SK-N-SH (cell line): ENCODE measurements around the gene SPDEF. TPM values are rescaled to one million over a fixed set of nuclear protein-coding genes. Genes with fewer than 3 reads are reported as not detected.

Experiments used
- CTCF ChIA-PET: fragments of 300-600, 350-600 bp; formaldehyde crosslinking; extraction: SDS; loops from one replicate; lab custom pipeline; 2021; lab: Yijun Ruan, JAX
- POLR2A ChIA-PET: fragments of 350-600 bp; sonication (Branson Sonifier 250); formaldehyde crosslinking; extraction: SDS; loops from one replicate; lab custom pipeline; 2020; ENCODE audit warnings: antibody characterized with exemption, inconsistent platforms; lab: Yijun Ruan, JAX
- DNase-seq: peaks from one replicate; pipeline ENCODE4 v3.0.0; 2012
- H2AFZ ChIP-seq: fragments of 200-600 bp; sonication (generic); 2 replicates; pipeline ENCODE4 v1.8.1; 2016; ENCODE audit warnings: antibody characterized with exemption, mild to moderate bottlenecking, low read depth
- H3F3A ChIP-seq: fragments of 200-600 bp; sonication (generic); replicated peaks from 2 replicates; pipeline ENCODE3; 2016; ENCODE audit warnings: antibody characterized with exemption, mild to moderate bottlenecking; ENCODE audit not compliant: insufficient read depth
- H3K27ac ChIP-seq, 2 experiments: fragments of 200-500 bp in 1 of 2; fragments of 200-600 bp in 1 of 2; sonication (Bioruptor generic) in 1 of 2; sonication (generic), shearing (Covaris generic) in 1 of 2; 2 replicates each; pipeline versions ENCODE4 v1.5.1 to v1.6.1; 2014 to 2016; ENCODE audit warnings: low read depth in 2 of 2, inconsistent platforms in 1 of 2, low read length in 1 of 2, mild to moderate bottlenecking in 1 of 2, mixed read lengths in 1 of 2
- H3K27me3 ChIP-seq: fragments of 200-600 bp; sonication (generic), shearing (Covaris generic); 2 replicates; pipeline ENCODE4 v1.6.1; 2016; ENCODE audit warnings: mixed run types; ENCODE audit not compliant: insufficient read depth
- H3K36me3 ChIP-seq, 2 experiments: fragments of 200-500 bp in 1 of 2; fragments of 200-600 bp in 1 of 2; sonication (Bioruptor generic) in 1 of 2; sonication (generic) in 1 of 2; replicated peaks in 1 of 2; 2 replicates each; pipeline versions ENCODE3 to v1.5.1; 2014 to 2016; ENCODE audit warnings: low read length in 1 of 2, mild to moderate bottlenecking in 1 of 2; ENCODE audit not compliant: insufficient read depth in 2 of 2, control insufficient read depth in 1 of 2
- H3K4me1 ChIP-seq, 2 experiments: fragments of 200-500 bp in 1 of 2; fragments of 200-600 bp in 1 of 2; sonication (Bioruptor generic) in 1 of 2; sonication (generic), shearing (Covaris generic) in 1 of 2; 2 replicates each; pipeline versions ENCODE4 v1.5.1 to v1.6.1; 2014 to 2016; ENCODE audit warnings: low read depth in 1 of 2, low read length in 1 of 2, mixed run types in 1 of 2; ENCODE audit not compliant: insufficient read depth in 2 of 2, control insufficient read depth in 1 of 2
- H3K4me2 ChIP-seq: fragments of 200-600 bp; sonication (generic), shearing (Covaris generic); 2 replicates; pipeline ENCODE4 v1.6.1; 2017; ENCODE audit warnings: mixed run types
- H3K4me3 ChIP-seq, 2 experiments: fragments of 200-500 bp in 1 of 2; fragments of 200-600 bp in 1 of 2; sonication (Bioruptor generic) in 1 of 2; sonication (generic), shearing (Covaris generic) in 1 of 2; 2 replicates each; pipeline versions ENCODE4 v1.5.1 to v1.8.1; 2014 to 2016; ENCODE audit warnings: low read depth in 2 of 2, inconsistent platforms in 1 of 2, low read length in 1 of 2, mild to moderate bottlenecking in 1 of 2, mixed read lengths in 1 of 2, moderate library complexity in 1 of 2
- H3K79me2 ChIP-seq: fragments of 200-600 bp; sonication (generic); 2 replicates; pipeline ENCODE4 v1.8.1; 2017; ENCODE audit warnings: mild to moderate bottlenecking; ENCODE audit not compliant: insufficient read depth
- H3K9ac ChIP-seq: fragments of 200-600 bp; sonication (generic); 2 replicates; pipeline ENCODE4 v1.6.1; 2017; ENCODE audit warnings: mixed run types
- H3K9me2 ChIP-seq: fragments of 200-600 bp; sonication (generic); 2 replicates; pipeline ENCODE4 v1.6.1; 2017; ENCODE audit warnings: mixed run types
- H3K9me3 ChIP-seq: fragments of 200-600 bp; sonication (generic); 2 replicates; pipeline ENCODE4 v1.6.1; 2017; ENCODE audit warnings: mixed run types, mild to moderate bottlenecking, moderate library complexity
- H4K20me1 ChIP-seq: fragments of 200-600 bp; sonication (generic); 2 replicates; pipeline ENCODE4 v1.6.1; 2017; ENCODE audit warnings: mild to moderate bottlenecking, mixed run types; ENCODE audit not compliant: insufficient read depth
- CHD2 ChIP-seq: fragments of 150-350 bp; IDR thresholded peaks from 2 replicates; pipeline ENCODE4 v1.6.1; 2018; ENCODE audit warnings: low read length; ENCODE audit not compliant: partially characterized antibody
- EP300 ChIP-seq, 2 experiments: IDR thresholded peaks; 2 replicates each; pipeline versions ENCODE4 v1.4.0 to v1.6.1; 2012; ENCODE audit warnings: borderline replicate concordance in 1 of 2, low read depth in 1 of 2, low read length in 1 of 2
- EZH2phosphoT487 ChIP-seq: fragments of 200-600 bp; sonication (generic); IDR thresholded peaks from 2 replicates; pipeline ENCODE4 v1.6.1; 2017; ENCODE audit warnings: low read depth, mixed run types, mild to moderate bottlenecking, antibody characterized with exemption, moderate library complexity, borderline replicate concordance
- FOSL2 ChIP-seq: IDR thresholded peaks from 2 replicates; pipeline ENCODE4 v1.4.0; 2012; ENCODE audit warnings: low read depth, mild to moderate bottlenecking, moderate library complexity, borderline replicate concordance
- FOXJ3 ChIP-seq: sonication (generic); formaldehyde crosslinking; IDR thresholded peaks from 2 replicates; pipeline ENCODE4 v1.5.1; 2020; ENCODE audit warnings: mild to moderate bottlenecking, missing genetic modification reagents
- GABPA ChIP-seq: IDR thresholded peaks from 2 replicates; pipeline ENCODE4 v1.4.0; 2012; ENCODE audit warnings: low read depth, mild to moderate bottlenecking
- GATA2 ChIP-seq: sonication (generic); formaldehyde crosslinking; IDR thresholded peaks from 2 replicates; pipeline ENCODE4 v1.5.0; 2020; ENCODE audit warnings: mild to moderate bottlenecking, missing genetic modification reagents
- JUND ChIP-seq: IDR thresholded peaks from 2 replicates; pipeline ENCODE4 v1.4.0; 2012
- MEF2A ChIP-seq: IDR thresholded peaks from 2 replicates; pipeline ENCODE4 v1.4.0; 2012; ENCODE audit warnings: low read depth, borderline replicate concordance
- MXI1 ChIP-seq: IDR thresholded peaks from 2 replicates; pipeline ENCODE4 v1.6.1; 2012; ENCODE audit warnings: mild to moderate bottlenecking, low read depth, low read length, improper control_type of control experiment
- RAD21 ChIP-seq: IDR thresholded peaks from 2 replicates; pipeline ENCODE4 v1.6.1; 2012; ENCODE audit warnings: mild to moderate bottlenecking, low read length
- RCOR1 ChIP-seq: fragments of 150-350 bp; IDR thresholded peaks from 2 replicates; pipeline ENCODE4 v1.6.1; 2017; ENCODE audit warnings: antibody characterized with exemption, low read length
- RFX5 ChIP-seq: IDR thresholded peaks from 2 replicates; pipeline ENCODE4 v1.6.1; 2012; ENCODE audit warnings: mild to moderate bottlenecking, improper control_type of control experiment, low read length
- SIN3A ChIP-seq: IDR thresholded peaks from 2 replicates; pipeline ENCODE4 v1.6.1; 2012; ENCODE audit warnings: low read depth, mild to moderate bottlenecking, low read length, moderate library complexity, borderline replicate concordance
- SMC3 ChIP-seq: IDR thresholded peaks from 2 replicates; pipeline ENCODE4 v1.6.1; 2012; ENCODE audit warnings: low read depth, low read length, improper control_type of control experiment
- TAF1 ChIP-seq: IDR thresholded peaks from 2 replicates; pipeline ENCODE4 v1.6.1; 2012; ENCODE audit warnings: low read depth, mild to moderate bottlenecking, low read length, moderate library complexity, borderline replicate concordance
- TEAD4 ChIP-seq: IDR thresholded peaks from 2 replicates; pipeline ENCODE4 v1.4.0; 2012; ENCODE audit warnings: mild to moderate bottlenecking, borderline replicate concordance; ENCODE audit not compliant: insufficient read depth
- USF2 ChIP-seq: fragments of 150-350 bp; IDR thresholded peaks from 2 replicates; pipeline ENCODE4 v1.6.1; 2017; ENCODE audit warnings: antibody characterized with exemption, low read length, low read depth, borderline replicate concordance
- YY1 ChIP-seq: IDR thresholded peaks from 2 replicates; pipeline ENCODE4 v1.4.0; 2012; ENCODE audit warnings: low read depth, mild to moderate bottlenecking
- WGBS: methylation state at CpG from one replicate; pipeline ENCODE4 v1.1.6; 2017; ENCODE audit warnings: low lambda C conversion rate; 5-methylcytosine and 5-hydroxymethylcytosine counted together
- polyA plus RNA-seq, 3 experiments: library from polyadenylated mRNA; depleted of rRNA; stranded (reverse); fragments of >200 nt; gene quantifications; 2 replicates each; pipeline ENCODE4 v1.2.3, GENCODE V29; 2012

The SPDEF gene
- polyA plus RNA-seq, 1 of the 3 experiments (the other 2 are of a cell fraction), result 0.10 TPM

- no peak for TF ChIP-seq TAF1
These were observed 15.9 kb downstream of the SPDEF start (continued) for GRCh38 chr6:34540222-34540621.

- no peak overlapping the region for H3K4me2 ChIP-seq
- ChIA-PET CTCF (interaction anchor here (1.0 kb wide), 1 partner anchor 21 kb away, joined by 3 read pairs; no protein-coding TSS in a partner anchor), POLR2A (no interaction called here)
- no peaks in the 10 kb centered on the region for H3K27me3 ChIP-seq
- TF ChIP-seq GATA2 (CRISPR knock-in tag), result no peak
- no peak for TF ChIP-seq MEF2A
- TF ChIP-seq EP300 (IDR thresholded peaks at IDR 0.05; ENCODE audit: borderline replicate concordance in 1 of 2, low read depth in 1 of 2, low read length in 1 of 2), result no peak
- TF ChIP-seq SMC3, result no peak
- no peak for TF ChIP-seq MXI1
- TF ChIP-seq USF2, result no peak
- no peak for TF ChIP-seq SIN3A
- TF ChIP-seq TEAD4, result no peak
- no peak for TF ChIP-seq FOXJ3
- TF ChIP-seq FOSL2, result no peak
- no peak for TF ChIP-seq TAF1
- no peak for TF ChIP-seq CHD2
- no peak for TF ChIP-seq YY1
- no peak for TF ChIP-seq RAD21
- TF ChIP-seq GABPA, result no peak
- no peak for TF ChIP-seq EZH2phosphoT487
- TF ChIP-seq RCOR1, result no peak
- no peak for TF ChIP-seq RFX5
- TF ChIP-seq JUND, result no peak
- no peaks in the 10 kb centered on the region for H3K9me2 ChIP-seq
- H3K9ac ChIP-seq, result no peak overlapping the region
- DNase-seq, result no peak
- no peak overlapping the region for H3K27ac ChIP-seq
- no peak overlapping the region for H3K4me3 ChIP-seq
- WGBS, result 90% methylated on average over 2 of the region's 14 CpGs
- H3K4me1 ChIP-seq, result peaks cover 6 to 17% of the 10 kb centered on the region in 2 experiments; a peak in 1 of 4 replicates
- H2AFZ ChIP-seq, result no peak overlapping the region
- no peaks in the 10 kb centered on the region for H3F3A ChIP-seq
- no peaks in the 10 kb centered on the region for H3K79me2 ChIP-seq
- H3K36me3 ChIP-seq, result no peaks in the 10 kb centered on the region
- H3K9me3 ChIP-seq, result no peaks in the 10 kb centered on the region
- H4K20me1 ChIP-seq, result no peaks in the 10 kb centered on the region
These were observed 16.9 kb downstream of the SPDEF start for GRCh38 chr6:34539181-34539580.
